Ovary (tissue), 3 donors: ENCODE measurements around the gene XIRP2.

Experiments used
- POLR2A ChIP-seq: fragments of 450-650 bp; IDR thresholded peaks from one replicate; pipeline ENCODE4 v1.6.1; 2017; ENCODE audit warnings: antibody characterized with exemption, mild to moderate bottlenecking, moderate library complexity
- TF ChIP-seq, protein P1 (sequence below), 3 donors: fragments of 450-650 bp in 2 of 3; fragments of 200-600 bp in 1 of 3; IDR thresholded peaks; one replicate each; pipeline versions ENCODE4 v1.5.1 to v1.8.0; 2016 to 2022; ENCODE audit warnings: antibody characterized with exemption in 3 of 3, mild to moderate bottlenecking in 1 of 3
- donor health status: DM: no; HTN: no; CAD: no.

DNA sequence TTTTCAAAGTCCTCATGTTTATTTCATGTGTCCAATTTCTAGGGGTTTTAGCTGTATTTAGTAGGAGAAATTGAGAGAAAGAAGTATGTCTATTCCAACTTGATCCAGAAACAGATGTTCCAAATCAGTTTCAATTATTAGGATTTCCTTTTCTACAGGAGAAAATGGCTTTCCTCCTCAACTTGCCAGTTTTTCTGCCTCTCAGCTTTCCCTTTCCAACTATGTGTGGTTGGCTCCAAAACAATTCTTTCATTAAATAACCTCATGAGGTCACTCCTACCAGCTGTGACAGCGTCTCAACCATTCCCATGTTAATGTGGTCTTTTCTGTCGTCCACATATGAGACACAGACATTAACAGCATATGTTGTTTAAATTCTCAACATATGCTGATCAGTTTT lies 13.1 kb downstream of the XIRP2 start:
- TF ChIP-seq, protein P1, sequence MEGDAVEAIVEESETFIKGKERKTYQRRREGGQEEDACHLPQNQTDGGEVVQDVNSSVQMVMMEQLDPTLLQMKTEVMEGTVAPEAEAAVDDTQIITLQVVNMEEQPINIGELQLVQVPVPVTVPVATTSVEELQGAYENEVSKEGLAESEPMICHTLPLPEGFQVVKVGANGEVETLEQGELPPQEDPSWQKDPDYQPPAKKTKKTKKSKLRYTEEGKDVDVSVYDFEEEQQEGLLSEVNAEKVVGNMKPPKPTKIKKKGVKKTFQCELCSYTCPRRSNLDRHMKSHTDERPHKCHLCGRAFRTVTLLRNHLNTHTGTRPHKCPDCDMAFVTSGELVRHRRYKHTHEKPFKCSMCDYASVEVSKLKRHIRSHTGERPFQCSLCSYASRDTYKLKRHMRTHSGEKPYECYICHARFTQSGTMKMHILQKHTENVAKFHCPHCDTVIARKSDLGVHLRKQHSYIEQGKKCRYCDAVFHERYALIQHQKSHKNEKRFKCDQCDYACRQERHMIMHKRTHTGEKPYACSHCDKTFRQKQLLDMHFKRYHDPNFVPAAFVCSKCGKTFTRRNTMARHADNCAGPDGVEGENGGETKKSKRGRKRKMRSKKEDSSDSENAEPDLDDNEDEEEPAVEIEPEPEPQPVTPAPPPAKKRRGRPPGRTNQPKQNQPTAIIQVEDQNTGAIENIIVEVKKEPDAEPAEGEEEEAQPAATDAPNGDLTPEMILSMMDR (IDR thresholded peaks at IDR 0.05), result no peak
- no peak for TF ChIP-seq POLR2A
